DND-41 (cell line): ENCODE data around the gene PIK3CD.

Experiments
- ATAC-seq: fragments of 200-7000 bp; cut with Tn5 transposase; 3 replicates; pipeline ENCODE4 v1.9.1; 2021; ENCODE audit warnings: low read depth; ENCODE audit not compliant: insufficient read depth
- DNase-seq: peaks from one replicate; pipeline ENCODE4 v3.0.0-alpha.2; 2020
- H2AFZ ChIP-seq: 2 replicates; pipeline ENCODE4 v1.6.0; 2012; ENCODE audit warnings: low read depth, low read length
- H3K27ac ChIP-seq: 2 replicates; pipeline ENCODE4 v1.5.1; 2012; ENCODE audit warnings: low read length, inconsistent platforms
- H3K27me3 ChIP-seq: fragments of 200-600 bp; sonication (generic); 2 replicates; pipeline ENCODE4 v1.6.0; 2012; ENCODE audit warnings: low read length, mild to moderate bottlenecking, inconsistent platforms; ENCODE audit not compliant: insufficient read depth, poor library complexity
- H3K36me3 ChIP-seq: 2 replicates; pipeline ENCODE4 v1.5.1; 2012; ENCODE audit warnings: low read length, inconsistent platforms; ENCODE audit not compliant: insufficient read depth
- H3K4me1 ChIP-seq: 2 replicates; pipeline ENCODE4 v1.5.1; 2012; ENCODE audit warnings: mild to moderate bottlenecking, low read length; ENCODE audit not compliant: insufficient read depth
- H3K4me2 ChIP-seq: 2 replicates; pipeline ENCODE4 v1.6.0; 2012; ENCODE audit warnings: mild to moderate bottlenecking, moderate library complexity, low read length, inconsistent platforms; ENCODE audit not compliant: insufficient read depth
- H3K4me3 ChIP-seq, 2 experiments: fragments of 200-600 bp in 1 of 2; shearing (Covaris generic) in 1 of 2; 2 replicates each; pipeline ENCODE4 v1.5.1; 2012 to 2016; ENCODE audit warnings: inconsistent platforms in 2 of 2, low read length in 2 of 2, mild to moderate bottlenecking in 2 of 2, low read depth in 1 of 2, moderate library complexity in 1 of 2
- H3K79me2 ChIP-seq: 2 replicates; pipeline ENCODE4 v1.6.0; 2012; ENCODE audit warnings: low read length, inconsistent platforms; ENCODE audit not compliant: insufficient read depth
- H3K9ac ChIP-seq: 2 replicates; pipeline ENCODE4 v1.6.0; 2012; ENCODE audit warnings: low read depth, mild to moderate bottlenecking, inconsistent platforms, low read length, moderate library complexity
- H3K9me3 ChIP-seq: 2 replicates; pipeline ENCODE4 v1.5.1; 2012; ENCODE audit warnings: low read length, moderate library complexity, mild to moderate bottlenecking, inconsistent platforms; ENCODE audit not compliant: insufficient read depth, severe bottlenecking
- H4K20me1 ChIP-seq: 2 replicates; pipeline ENCODE4 v1.6.0; 2012; ENCODE audit warnings: low read length; ENCODE audit not compliant: insufficient read depth
- EZH2 ChIP-seq: IDR thresholded peaks from 3 replicates; pipeline ENCODE4 v1.6.1; 2012; ENCODE audit warnings: borderline replicate concordance, low read depth, mild to moderate bottlenecking, moderate library complexity, low read length, inconsistent platforms; ENCODE audit not compliant: severe bottlenecking
- TF ChIP-seq, protein P1 (sequence below): IDR thresholded peaks from 2 replicates; pipeline ENCODE4 v1.5.1; 2012; ENCODE audit warnings: borderline replicate concordance, low read length, moderate library complexity, mild to moderate bottlenecking; ENCODE audit not compliant: poor library complexity, severe bottlenecking; ENCODE audit errors: extremely low read depth

The PIK3CD gene

DNA sequence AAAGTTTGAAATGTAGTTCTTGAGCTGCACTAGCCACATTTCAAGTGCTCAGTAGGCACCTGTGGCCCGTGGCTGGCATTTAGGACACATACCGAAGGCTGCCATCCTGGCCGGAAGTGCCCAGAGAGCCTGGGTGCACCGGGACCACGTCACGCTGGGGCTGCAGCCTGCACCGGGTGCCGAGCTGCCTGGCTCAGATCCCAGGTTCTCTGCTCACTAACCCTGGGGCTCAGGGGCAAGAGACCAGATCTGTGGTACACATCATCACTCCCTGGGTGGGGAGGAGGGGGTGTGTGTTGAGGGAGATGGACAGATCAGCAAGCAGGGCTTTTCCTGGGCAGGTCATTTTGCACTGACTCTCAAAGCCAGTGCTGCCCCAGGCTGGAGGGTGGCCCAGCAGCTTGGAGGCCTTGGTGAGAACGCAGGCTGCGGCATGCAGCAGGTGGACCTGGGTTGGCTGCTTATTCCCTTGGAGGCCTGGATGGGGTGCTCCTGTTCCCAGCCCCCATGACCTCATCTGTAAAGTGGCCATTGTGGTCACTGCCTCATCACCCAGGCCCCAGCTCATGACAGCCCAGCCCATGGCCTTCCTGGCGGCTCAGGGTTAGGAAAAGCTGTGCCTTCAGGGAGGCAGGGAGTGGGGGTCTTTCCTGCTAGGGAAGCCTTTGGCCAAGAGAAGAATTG, 39.2 kb upstream of the PIK3CD start:
- Histone ChIP-seq H3K9me3 (no peaks in the 10 kb centered on the region), H3K9ac (no peak overlapping the region), H3K79me2 (no peaks in the 10 kb centered on the region), H2AFZ (no peak overlapping the region), H3K4me2 (no peak overlapping the region), H3K27ac (no peak overlapping the region), H3K36me3 (peaks cover 66% of the 10 kb centered on the region), H4K20me1 (peaks cover 5% of the 10 kb centered on the region; the same call in 1 of the 2 replicates), H3K27me3 (no peaks in the 10 kb centered on the region), H3K4me3 (no peak overlapping the region), H3K4me1 (no peaks in the 10 kb centered on the region)
- DNase-seq (no peak), ATAC-seq (no peak)
- TF ChIP-seq EZH2, result no peak
- TF ChIP-seq, protein P1, sequence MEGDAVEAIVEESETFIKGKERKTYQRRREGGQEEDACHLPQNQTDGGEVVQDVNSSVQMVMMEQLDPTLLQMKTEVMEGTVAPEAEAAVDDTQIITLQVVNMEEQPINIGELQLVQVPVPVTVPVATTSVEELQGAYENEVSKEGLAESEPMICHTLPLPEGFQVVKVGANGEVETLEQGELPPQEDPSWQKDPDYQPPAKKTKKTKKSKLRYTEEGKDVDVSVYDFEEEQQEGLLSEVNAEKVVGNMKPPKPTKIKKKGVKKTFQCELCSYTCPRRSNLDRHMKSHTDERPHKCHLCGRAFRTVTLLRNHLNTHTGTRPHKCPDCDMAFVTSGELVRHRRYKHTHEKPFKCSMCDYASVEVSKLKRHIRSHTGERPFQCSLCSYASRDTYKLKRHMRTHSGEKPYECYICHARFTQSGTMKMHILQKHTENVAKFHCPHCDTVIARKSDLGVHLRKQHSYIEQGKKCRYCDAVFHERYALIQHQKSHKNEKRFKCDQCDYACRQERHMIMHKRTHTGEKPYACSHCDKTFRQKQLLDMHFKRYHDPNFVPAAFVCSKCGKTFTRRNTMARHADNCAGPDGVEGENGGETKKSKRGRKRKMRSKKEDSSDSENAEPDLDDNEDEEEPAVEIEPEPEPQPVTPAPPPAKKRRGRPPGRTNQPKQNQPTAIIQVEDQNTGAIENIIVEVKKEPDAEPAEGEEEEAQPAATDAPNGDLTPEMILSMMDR, result no peak

DNA sequence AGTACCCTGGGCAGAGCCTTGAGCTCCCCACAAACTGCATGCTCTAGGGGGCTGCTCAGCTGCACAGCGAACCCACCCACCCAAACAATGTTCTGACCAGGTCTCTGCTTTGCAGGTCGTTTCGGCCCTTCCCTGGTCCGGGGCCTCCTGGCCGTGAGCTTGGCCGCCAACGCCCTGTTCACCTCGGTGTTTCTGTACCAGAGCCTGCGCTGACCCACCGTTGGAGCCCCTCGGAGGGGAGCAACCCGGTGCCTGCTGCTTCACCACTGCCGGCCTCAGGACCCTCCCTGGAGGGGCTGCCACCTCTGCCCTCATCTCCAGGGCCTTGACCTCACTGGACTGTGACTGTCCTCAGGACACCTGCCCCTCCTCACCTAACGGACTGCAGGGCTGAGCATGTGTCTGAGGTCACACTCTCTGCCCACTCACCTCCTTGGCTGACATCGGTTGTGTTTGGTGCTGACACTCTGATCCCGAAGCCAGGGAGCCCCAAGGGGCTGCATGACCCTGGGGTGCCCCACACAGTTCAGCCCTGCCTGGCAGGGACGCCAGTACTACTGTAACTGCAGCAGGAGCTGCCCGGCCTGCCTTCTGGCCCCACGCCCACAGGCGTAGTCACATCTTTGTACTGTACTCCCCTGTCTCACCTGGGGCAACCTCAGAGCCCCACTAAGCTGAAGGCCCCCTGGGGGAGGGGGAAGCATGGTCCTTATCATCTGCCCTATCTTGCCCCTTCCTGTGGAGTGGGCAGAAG, 38.5 kb upstream of the PIK3CD start:
- Histone ChIP-seq H3K27ac (no peak overlapping the region), H3K4me2 (no peak overlapping the region), H3K9ac (no peak overlapping the region), H2AFZ (no peak overlapping the region), H3K36me3 (peaks cover 59% of the 10 kb centered on the region), H3K79me2 (no peaks in the 10 kb centered on the region), H3K27me3 (no peaks in the 10 kb centered on the region), H3K9me3 (no peaks in the 10 kb centered on the region), H3K4me1 (no peaks in the 10 kb centered on the region), H4K20me1 (peaks cover 5% of the 10 kb centered on the region; the same call in 1 of the 2 replicates), H3K4me3 (no peak overlapping the region)
- DNase-seq (no peak), ATAC-seq (no peak)
- no peak for TF ChIP-seq EZH2
- TF ChIP-seq, protein P1, result no peak

DNA sequence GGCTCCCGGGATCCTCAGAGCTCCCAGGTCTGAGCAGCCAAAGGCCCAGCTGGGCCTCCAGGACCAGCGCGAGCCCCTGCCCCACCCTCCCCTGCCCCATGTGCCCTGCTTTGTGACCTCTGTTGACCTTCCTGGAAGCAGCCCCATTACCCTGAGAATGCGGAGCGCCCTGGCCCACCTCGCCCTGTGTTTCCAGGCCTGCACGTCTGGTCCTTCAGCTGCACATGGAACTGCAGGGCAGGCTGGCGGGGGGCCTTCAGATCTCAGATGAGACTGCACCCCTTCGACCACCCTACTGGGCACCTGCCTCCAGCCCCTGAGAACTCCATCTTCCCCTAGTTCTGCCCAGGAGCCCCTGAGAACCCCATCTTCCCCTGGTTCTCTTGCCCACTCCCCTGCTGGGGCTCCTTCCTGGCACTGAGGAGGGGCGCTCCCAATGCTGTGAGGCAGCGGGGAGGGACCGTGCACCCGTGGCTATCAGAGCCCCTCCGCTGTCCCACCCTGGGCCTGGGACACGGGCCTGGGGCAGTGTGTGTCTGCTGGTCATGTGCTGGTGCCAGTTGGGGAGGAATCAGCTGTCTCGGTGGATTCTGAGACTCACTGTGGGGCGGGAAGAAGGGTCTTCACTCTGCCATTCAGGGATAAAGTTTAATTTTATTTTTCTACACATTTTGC, 37.8 kb upstream of the PIK3CD start:
- no peaks in the 10 kb centered on the region for H3K27me3 ChIP-seq
- H2AFZ ChIP-seq, result no peak overlapping the region
- H3K4me2 ChIP-seq, result no peak overlapping the region
- H3K9me3 ChIP-seq, result no peaks in the 10 kb centered on the region
- peaks cover 52% of the 10 kb centered on the region for H3K36me3 ChIP-seq
- DNase-seq, result no peak
- H3K9ac ChIP-seq, result no peak overlapping the region
- H3K4me1 ChIP-seq, result no peaks in the 10 kb centered on the region
- no peak for TF ChIP-seq EZH2
- TF ChIP-seq, protein P1, result no peak
- no peak overlapping the region for H3K27ac ChIP-seq
- ATAC-seq, result no peak
- H3K4me3 ChIP-seq, result no peak overlapping the region
- peaks cover 5% of the 10 kb centered on the region; the same call in 1 of the 2 replicates for H4K20me1 ChIP-seq
- no peaks in the 10 kb centered on the region for H3K79me2 ChIP-seq
